ENCODE results near the gene FAM228B.
"Not testable (repeated sequence)": the region's sequence is repeated elsewhere in the genome, so short reads cannot be mapped to it uniquely, and the experiment has no call there.

The FAM228B gene

GRCh38 chr2:24086241-24086640 lies 37.0 kb upstream of the FAM228B start:
- TF ChIP-seq CTCF (conservative IDR thresholded peaks at IDR 0.05): no peak
- H3K27ac ChIP-seq: no peak overlapping the region

DNA sequence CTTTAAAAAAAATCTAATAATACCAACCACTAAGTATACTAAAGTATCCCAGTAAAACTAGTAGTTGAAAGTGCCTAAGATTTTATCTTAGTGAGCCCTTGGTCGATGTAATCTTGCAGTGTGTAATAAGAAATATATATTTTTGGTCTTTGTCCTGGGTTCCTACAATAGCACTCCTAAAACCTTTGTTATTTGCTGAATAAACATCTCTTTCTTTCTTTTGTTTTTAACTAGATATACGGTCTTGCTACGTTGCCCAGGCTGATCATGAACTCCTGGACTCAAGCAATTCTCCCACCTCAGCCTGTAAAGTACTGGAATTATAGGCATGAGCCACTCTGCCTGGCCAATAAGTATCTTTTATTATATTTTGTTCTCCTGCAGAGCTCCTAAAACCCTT lies 36.2 kb upstream of the FAM228B start:
- no peak overlapping the region for H3K27ac ChIP-seq
- no peak for TF ChIP-seq CTCF (conservative IDR thresholded peaks at IDR 0.05)

GRCh38 chr2:24088821-24089359 lies 34.4 kb upstream of the FAM228B start:
- TF ChIP-seq CTCF (conservative IDR thresholded peaks at IDR 0.05): no peak
- no peak overlapping the region for H3K27ac ChIP-seq

DNA sequence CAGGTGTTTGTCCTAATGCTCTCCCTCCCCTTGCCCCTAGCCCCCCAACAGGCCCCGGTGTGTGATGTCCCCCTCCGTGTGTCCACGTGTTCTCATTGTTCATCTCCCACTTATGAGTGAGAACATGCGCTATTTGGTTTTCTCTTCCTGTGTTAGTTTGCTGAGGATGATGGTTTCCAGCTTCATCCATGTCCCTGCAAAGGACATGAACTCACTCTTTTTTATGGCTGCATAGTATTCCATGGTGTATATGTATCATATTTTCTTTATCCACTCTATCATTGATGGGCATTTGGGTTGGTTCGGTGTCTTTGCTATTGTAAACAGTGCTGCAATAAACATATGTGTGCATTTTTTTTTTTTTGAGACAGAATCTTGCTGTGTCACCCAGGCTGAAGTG lies 30.0 kb upstream of the FAM228B start:
- not testable (repeated sequence) for H3K27ac ChIP-seq

- H3K27ac ChIP-seq: not testable (repeated sequence)
Measured at GRCh38 chr2:24095171-24095677, 28.0 kb upstream of the FAM228B start.

DNA sequence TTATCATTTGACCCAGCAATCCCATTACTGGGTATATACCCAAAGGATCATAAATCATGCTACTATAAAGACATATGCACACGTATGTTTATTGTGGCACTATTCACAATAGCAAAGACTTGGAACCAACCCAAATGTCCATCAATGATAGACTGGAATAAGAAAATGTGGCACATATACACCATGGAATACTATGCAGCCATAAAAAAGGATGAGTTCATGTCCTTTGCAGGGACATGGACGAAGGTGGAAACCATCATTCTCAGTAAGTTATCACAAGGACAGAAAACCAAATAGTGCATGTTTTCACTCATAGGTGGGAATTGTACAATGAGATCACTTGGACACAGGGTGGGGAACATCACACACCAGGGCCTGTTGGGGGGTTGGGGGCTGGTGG lies 22.5 kb upstream of the FAM228B start:
- not testable (repeated sequence) for H3K27ac ChIP-seq

- TF ChIP-seq CTCF (conservative IDR thresholded peaks at IDR 0.05): no peak
- no peak overlapping the region for H3K27ac ChIP-seq
Measured at GRCh38 chr2:24101992-24102391, 21.3 kb upstream of the FAM228B start.

GRCh38 chr2:24102677-24103076 lies 20.6 kb upstream of the FAM228B start:
- TF ChIP-seq CTCF (conservative IDR thresholded peaks at IDR 0.05): no peak

DNA sequence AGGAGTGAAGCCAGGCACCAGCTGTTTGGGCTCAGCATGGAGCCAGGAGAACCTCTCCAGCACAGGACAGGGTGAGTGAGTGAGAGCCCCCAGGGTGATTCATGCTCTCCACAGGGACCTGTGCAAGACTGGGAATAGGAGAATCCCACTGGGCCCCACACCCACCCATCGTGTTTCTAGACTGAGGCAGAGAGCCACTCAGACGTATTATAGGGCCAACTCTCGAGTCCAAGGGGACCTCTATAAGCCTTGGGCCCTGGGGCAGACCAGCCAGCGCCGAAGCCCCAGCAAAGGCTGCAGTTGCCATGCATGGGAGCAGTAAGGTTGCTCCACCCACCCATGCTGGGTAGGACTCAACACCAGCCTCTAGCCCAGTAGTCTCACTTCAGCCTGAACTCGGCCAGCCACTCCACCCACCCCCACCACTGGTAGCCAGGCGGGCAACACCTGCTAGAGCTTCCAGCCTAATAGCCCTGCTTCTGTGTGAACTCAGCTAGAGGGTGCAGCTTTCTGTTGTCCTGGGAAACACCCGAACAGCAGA lies 19.1 kb upstream of the FAM228B start:
- no peak overlapping the region for H3K27ac ChIP-seq
- TF ChIP-seq CTCF (conservative IDR thresholded peaks at IDR 0.05): no peak

More at GRCh38 chr2:24102677-24103076, 20.6 kb upstream of the FAM228B start:
- no peak overlapping the region for H3K27ac ChIP-seq

Data from VCaP (cell line).